ENCODE results near the gene LY9.
A peak's percentile ranks its signal among the peaks of the same experiment; 100 is the strongest.
"Not testable (repeated sequence)": the region's sequence is repeated elsewhere in the genome, so short reads cannot be mapped to it uniquely, and the experiment has no call there.

LY9 gene

DNA sequence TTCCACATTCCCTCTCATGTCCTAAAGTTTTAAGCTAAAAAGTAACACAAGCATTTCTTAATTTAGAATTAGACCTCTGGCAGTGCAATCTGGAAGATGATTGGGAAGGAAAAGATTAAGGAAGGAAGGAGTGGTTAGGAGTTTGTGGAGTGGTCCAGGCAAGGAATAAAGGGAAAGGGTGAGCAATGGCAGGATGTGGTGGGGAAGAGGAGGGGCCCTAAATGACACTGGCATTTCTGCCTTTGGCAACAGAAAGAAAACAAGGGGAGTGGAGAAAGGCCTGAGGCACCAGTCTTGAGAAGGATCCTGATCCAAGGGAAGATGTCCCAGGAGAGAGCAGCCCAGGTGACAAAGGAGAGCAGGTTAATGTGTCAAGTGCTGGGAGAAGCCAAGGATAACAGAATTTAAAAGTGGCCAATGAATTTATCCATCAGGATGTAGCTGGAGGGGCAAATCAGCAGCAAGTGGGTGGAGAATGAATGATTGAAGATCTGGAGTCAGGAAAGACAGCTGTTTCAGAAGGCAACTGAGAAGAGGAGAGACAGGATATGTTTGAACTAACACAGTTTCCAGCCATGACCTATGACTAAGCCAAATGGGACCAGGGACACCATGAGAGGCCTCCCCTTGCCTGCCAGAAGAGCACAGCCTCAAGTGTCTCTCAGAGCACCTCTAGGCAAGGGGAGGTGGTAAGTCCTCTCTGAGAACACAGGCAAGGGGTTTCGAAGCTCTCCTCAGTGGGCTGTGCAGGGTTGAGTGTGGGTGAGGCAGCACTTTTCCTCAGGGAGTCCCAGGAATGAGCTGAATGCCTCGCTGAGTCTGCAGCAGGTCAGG lies 20.9 kb upstream of the LY9 start:
- DNase-seq, result no peak

DNA sequence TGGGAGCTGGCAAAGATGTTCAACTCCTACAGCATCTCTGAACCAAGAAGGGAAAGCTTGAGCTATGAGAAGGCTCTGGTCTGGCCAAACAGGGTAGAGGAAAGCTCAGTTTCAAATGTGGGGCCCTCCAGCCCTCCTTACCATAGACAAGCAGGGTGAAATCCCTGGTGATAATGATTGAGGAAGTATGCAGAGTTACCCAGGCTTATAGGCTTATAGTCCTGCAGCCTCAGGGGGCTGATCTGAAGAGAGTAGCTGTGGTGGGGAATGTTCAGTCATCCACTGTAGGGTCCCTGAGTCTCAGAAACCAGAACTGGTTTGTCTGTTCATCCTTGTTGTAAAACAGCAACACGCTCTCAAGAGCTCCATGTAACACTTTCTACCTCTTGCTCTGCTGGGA lies 19.8 kb upstream of the LY9 start:
- no peak for DNase-seq

DNA sequence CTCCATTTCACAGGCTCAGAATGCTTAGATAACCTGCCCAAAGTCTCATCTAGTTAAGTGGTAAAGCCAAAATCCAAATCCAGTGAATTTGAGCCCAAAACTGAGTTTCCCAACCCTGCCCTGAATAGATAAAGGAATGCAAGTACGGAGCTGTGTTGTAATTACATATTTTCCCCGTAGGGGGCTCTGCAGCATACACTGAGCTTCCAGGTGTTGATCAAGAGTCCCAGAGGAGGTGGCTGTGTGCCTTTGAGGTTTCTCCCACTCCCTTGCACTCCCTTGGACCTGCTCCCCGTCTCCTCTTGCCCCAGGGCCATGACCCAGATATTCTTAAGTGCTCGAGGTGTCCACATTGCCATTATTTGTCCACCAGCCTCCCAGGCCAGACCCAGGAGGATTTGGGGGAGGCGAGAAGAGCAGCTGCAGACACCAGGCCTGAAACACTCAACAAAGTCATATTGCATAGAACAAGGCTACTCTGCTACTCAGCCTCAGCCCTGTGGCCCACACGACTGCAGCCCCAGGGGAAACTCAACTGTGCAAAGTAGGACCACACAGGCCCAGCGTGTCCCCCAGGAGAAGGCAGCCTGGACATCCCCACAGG lies 18.4 kb upstream of the LY9 start:
- DNase-seq, result peak; percentile 37 to 58

DNA sequence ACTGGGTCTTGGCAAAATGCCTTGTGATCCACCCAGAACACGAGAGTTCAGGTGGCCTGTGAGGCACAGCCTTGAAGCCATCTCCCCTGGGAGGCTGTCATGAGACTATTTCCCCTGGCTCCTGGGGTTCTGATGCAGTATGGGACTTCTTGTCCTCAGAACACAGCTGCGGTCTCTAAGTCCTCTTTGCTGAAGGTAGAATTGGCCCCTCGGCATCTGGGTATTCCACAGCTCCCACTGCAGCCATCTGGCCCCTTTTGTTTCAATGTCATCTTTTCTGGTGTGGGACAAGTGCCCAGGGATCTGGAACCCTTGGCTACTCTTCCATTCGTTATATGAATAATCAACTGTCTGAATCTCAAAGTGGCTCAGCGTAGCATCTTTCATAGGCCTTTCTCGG lies 17.0 kb upstream of the LY9 start:
- no peak for DNase-seq

DNA sequence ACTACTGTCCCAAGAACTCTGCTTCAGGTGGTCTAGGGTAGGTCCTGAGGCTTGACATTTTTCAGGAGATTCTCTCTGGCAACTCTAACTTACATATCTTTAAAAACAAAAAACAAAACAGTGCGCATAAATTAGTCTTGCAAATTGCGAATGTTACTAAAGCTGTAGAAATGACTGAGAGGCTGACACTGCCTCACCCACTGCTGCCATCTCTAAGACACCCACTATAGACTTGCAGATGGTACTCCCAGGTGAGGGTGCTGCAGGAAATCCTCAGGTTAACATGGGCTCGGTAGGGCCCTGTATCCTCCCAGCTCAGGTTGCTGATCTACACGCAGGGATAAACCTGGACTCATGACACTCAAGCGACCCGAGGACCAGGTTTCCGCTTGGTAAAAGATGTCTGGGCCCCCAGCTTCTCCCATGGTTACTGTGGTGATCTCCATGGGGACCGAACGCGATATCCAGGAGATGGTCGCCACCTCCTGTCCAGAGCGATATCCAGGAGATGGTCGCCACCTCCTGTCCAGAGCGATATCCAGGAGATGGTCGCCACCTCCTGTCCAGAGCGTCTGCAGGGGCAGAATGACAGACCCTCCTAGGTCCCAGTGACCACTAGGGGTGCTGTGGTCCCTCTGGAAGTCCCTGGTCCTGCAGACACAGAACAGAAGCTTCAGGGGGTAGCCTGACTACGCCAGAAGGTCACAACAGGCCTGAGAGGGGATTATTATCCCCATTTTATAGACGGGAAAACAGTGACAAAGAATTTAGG lies 16.2 kb upstream of the LY9 start:
- DNase-seq, result peak in 1 of 2 donors; percentile 21

DNA sequence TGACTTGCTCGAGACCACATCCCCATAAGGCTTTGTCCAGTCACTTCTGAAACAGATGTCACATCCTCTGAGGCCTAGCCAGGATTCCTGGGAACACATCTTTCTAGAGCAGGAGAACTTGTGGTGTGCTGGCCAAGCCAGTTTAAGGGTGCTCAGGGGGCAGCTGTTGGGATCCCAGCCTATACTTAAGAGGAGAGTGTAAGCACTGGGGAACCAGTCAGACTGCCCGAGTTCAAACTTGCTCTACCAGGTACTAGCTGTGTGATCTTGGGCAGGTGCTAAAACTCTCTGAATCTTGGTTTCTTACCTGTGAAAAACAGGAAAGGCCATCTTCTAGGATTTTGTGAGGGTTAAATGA lies 15.6 kb upstream of the LY9 start:
- DNase-seq, result no peak

DNA sequence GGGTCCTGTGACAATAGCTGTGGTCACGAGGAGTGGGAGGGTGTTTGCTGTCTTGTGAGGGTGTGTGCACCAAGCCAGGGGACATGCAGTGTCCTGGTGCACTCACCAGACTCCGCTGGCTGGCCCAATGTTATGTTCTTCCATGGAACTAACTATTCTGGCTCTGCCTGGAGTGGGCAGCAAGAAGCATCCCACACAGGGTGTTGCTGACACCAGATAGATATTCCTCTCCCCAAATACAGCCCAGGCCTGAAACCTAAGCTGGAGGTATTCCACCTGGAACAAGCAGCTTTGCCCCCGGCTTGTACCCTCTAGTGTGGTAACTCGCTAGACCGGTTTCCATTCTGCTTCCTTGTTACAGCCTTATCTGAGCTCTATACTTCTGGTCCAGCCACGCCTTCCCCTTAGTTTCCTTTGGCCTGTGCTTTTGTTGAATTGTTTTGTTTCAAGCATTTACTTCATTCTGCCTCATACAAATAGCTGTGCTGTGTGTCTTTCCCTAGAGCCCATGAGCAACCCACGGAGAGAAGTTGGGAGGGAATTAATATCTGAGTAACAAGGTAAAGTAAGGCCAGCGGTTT lies 14.7 kb upstream of the LY9 start:
- peak in 1 of 2 donors; percentile 39 for DNase-seq

DNA sequence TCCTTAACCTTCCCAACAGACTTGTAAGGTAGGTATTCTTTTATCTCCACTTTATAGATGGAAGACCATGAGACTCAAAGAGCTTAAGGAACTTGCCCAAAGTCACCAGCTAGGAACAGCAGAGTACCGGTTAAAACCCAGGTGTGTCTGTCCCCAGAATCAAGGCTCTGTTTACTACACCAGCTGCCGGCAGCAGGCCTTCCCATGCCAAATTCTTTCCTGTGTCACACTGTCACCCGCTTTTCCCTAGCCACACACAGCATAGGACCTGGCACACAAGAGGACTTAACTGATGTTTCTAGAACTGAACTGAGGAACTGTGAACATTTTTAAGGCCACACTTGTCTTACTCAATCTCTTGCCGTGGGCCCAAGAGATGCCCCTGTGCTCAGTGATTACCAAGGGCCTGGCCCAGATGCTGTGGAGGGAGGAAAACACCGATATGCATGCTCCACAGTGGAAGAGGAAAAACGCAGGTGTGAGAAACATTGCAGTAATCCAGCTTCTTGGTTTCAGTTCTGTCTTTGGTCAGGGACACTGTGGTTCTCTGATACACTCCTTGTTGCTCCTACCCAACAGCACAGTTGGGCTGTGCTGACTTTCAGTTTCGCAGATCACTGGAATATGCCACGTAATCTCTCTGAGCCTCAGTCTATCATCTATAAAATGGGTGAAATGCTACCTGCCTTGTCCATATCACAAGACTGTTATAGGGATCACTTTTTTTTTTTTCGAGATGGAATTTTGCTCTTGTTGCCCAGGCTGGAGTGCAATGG lies 13.9 kb upstream of the LY9 start:
- DNase-seq, result peak; percentile 40 to 58

DNA sequence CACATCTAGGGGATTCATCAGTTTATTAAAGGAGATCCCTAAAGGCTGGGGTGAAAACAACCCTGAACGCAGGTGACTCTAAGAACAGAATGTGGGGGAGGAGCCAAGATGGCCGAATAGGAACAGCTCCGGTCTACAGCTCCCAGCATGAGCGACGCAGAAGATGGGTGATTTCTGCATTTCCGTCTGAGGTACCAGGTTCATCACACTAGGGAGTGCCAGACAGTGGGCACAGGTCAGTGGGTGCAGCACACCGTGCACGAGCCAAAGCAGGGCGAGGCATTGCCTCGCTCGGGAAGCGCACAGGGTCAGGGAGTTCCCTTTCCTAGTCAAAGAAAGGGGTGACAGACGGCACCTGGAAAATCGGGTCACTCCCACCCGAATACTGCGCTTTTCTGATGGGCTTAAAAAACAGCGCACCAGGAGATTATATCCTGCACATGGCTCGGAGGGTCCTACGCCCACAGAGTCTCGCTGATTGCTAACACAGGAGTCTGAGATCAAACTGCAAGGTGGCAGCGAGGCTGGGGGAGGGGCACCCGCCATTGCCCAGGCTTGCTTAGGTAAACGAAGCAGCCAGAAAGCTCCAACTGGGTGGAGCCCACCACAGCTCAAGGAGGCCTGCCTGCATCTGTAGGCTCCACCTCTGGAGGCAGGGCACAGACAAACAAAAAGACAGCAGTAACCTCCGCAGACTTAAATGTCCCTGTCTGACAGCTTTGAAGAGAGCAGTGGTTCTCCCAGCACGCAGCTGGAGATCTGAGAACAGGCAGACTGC lies 12.8 kb upstream of the LY9 start:
- not testable (repeated sequence) for DNase-seq

DNA sequence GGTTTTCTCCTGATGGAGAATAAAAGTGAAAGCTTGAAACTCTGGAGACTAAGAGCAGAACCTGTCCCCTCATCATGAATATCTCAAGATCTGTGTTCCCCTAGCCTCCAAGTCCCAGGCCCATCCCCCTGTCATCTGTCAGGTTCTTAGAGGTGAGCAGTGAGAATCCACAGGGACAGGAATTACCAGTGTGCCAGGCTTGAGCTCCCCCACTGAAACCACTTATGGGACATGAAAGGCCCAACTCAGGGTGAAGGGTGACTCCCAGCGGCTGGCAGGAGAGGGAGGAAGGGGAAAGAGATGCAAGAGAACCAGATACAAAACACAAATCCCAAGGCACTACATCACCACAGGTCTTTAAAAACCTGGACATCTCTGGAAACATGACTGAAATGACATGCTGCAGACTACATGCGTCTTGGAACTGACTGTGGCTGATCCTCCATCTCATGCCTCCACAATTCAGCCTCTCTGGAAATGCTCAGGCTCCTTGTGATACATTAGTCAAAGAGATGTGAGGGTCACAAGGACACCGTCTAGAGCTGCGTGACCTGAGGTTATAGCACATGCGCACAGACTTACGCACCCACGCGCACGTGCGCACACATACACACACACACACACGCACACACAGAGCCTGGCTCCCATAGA lies 6.8 kb upstream of the LY9 start:
- peak in 1 of 2 donors; percentile 19 for DNase-seq

DNA sequence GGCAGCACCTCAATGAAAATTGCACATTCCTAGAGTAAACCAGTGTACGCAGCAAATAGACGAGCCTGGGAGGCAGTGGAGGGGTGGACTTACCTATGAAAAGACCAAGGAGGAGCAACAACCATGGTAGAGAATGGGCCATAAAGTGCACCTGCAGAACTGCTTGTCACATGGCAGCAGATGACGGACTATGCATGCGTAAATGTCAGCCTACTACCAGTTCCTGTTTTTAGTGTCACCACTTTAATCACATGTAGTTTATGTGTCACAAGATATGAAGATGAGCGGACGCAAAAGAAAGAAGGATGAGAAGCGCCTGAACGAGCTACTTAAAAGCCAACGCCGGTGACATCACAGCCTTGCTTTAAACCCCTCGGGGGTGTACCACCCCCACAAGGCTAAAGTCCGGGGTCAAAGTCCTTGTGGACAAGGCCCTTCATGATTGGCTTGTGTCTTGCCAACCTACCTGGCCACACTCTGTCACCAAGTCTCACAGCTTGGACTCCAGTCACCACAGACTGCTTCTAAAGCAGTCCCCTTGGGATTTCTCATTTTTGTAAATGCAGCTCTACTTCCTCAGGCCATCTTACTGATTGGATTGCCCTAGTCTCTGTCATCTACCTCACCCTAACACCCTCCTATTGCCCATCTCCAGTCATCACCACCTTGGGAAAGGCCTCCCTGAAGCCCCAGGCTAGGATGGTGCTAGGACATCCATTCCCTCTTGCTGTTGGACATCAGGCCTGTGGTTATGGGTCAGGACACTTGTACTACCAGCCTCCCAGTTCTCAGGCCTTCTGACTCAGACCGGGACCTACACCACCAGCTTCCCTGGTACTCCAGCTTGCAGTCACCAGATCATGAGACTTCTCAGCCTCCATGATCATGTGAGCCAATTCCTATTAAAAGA lies 6.0 kb upstream of the LY9 start:
- peak; percentile 80 to 91 for DNase-seq

DNA sequence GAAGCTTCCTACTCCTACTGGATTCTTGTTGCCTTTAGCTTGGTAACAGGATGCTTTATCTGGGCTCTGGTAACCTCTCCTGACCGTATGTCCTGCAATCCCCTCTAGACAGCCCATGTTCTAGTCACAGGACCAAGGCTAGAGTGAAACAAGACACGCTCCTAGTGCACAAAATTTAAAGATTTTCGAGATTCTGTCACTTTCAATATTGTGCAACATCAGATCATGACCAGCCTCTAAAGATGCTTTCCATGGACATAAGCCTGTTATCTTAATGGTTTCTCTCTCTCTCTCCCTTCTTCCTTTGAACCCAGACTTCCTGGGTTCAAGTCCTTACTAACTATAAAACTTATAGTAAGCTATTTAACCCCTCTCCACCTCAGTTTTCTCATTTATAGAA lies 1.6 kb upstream of the LY9 start:
- no peak for DNase-seq

DNA sequence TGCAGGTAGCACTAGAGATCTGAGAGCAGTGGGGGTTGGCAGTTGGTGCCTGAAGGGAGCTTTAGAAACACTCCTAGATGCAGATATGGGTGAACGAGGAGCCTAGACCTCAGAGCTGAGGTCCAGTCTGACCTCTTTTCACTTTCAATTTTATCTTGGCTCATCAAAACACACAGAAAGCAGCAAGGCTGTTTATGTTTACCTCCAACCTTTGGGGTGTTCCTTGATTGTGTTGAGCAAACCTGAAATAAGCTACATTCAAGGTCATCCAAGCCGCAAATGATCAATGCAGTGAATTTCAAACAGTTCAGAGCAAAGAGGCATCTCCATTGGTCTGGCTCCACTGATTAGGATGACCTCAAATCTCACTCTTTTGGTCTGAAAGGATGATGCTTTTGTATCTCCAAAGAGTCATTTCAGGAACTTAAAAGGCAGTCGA lies 1.3 kb downstream of the LY9 start:
- no peak for DNase-seq

DNA sequence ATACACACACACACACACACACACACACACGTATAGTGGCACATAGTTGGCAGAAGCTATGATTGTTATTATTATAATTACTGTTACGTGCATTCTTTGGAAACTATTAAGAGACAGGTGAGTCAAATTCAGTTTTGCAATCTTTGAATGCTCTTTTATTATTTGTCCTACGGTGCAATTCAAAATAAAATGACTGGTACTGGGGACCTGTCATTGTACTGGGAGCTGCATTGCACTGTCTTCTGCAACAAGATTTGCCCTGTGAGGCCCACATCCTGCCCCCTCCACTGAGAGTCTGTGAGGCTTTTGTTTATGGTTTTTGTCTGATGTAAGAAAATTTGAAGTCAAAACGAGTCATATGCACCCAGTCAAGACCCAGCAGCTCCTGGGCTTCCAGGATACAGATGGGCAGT lies 1.9 kb downstream of the LY9 start:
- no peak for DNase-seq

DNA sequence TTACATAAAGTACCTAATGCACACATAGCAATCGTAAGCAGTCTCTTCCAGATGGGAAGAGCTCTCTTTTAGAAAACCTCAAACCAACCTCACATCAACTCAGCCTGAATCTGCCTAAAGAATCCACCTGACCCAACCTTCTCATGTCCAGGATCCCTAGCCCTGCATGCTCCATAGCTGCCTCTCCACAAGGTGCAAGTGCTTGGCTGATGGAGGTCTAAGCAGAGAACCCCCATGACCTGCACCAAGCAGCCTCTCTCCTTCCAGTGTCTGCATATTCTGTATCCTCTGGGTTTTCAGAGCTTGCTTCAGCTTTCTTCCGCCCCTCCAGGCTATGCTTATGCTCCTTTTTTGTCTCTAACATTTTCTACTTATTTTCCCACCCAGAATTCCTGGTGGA lies 2.5 kb downstream of the LY9 start:
- no peak for DNase-seq

DNA sequence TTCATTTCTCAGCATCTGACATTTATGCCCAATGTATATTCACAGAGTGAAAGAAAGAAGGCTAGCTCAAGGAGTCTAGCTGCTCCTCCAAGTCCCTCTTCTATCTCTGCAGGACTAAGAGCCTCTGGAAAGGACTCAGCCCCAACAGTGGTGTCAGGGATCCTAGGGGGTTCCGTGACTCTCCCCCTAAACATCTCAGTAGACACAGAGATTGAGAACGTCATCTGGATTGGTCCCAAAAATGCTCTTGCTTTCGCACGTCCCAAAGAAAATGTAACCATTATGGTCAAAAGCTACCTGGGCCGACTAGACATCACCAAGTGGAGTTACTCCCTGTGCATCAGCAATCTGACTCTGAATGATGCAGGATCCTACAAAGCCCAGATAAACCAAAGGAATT lies 3.7 kb downstream of the LY9 start:
- no peak for DNase-seq

DNA sequence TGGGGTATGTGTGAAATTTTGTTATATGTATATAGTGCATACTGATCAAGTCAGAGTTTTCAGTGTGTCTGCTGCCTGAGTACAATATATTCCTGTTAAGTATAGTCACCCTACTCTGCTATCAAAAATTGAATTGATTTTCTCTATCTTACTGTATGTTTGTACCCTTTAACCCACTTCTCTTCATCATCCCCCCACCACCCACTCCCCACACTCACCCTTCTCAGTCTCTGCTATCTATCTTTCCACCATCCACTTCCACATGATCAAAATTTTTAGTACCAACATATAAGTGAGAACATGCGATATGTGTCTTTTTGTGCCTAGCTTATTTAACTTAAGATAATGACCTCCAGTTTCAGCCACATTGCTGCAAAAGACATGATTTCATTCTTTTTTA lies 4.2 kb downstream of the LY9 start:
- no peak for DNase-seq

DNA sequence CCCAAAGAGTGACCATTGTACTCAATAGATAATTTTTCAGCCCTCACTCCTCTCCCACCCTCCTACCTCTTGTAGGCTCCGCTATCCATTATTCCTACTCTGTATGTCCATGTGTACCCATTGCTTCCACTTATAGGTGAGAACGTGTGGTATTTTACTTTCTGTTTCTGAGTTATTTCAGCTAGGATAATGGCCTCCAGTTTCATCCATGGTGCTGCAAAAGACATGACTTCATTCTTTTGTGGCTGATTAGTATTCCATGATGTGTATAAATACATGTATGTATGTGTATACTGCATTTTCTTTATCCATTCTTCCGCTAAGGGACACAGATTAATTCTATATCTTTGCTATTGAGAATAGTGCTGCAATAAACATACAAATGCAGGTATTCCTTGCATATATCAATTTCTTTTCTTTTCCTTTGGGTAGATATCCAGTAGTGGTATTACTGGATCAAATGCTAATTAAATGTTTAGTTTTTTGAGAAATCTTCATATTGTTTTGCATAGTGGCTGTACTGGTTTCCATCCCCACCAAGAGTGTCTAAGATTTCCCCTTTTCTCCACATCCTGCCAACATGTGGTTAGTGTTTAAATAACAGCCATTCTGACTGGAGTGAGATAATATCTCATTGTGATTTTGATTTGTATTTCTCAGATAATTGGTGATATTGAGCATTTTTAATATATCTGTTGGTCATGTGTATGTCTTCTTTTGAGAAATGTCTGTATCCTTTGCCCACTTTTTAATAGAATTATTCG lies 4.9 kb downstream of the LY9 start:
- no peak for DNase-seq
